A549 (cell line): ENCODE measurements around the gene ARHGEF3. TPM values are rescaled to one million over a fixed set of nuclear protein-coding genes. Genes with fewer than 3 reads are reported as not detected.

Source experiments
- ATAC-seq, 2 experiments: fragments of 200-7000 bp in 1 of 2; fragments of >200 bp in 1 of 2; cut with Nextera tagmentation in 1 of 2; cut with Tn5 transposase in 1 of 2; 3 replicates each; pipeline versions ENCODE4 v1.8.0 to v1.9.1; 2018 to 2020; ENCODE audit warnings: mild to moderate bottlenecking in 1 of 2, moderate library complexity in 1 of 2
- CTCF ChIA-PET: fragments of 300-600 bp; sonication (Branson Sonifier 250); formaldehyde crosslinking; extraction: SDS; loops from one replicate; lab custom pipeline; 2021; ENCODE audit warnings: antibody characterized with exemption, inconsistent platforms; lab: Yijun Ruan, JAX
- POLR2A ChIA-PET: fragments of 350-600 bp; formaldehyde crosslinking; extraction: SDS; loops from one replicate; lab custom pipeline; 2021; ENCODE audit warnings: antibody characterized with exemption, inconsistent platforms; lab: Yijun Ruan, JAX
- DNase-seq, 2 experiments: peaks; one replicate each; pipeline versions ENCODE4 v3.0.0 to v3.0.0-alpha.2; 2011 to 2016; ENCODE audit warnings: low read depth in 1 of 2, low spot score in 1 of 2
- FAIRE-seq: peaks from 2 replicates; lab custom pipeline; 2011; peaks lifted over from hg19 to GRCh38; lab: Jason Lieb, UNC
- H3K27ac ChIP-seq, 2 experiments: fragments of >200 bp; sonication (Bioruptor Twin); formaldehyde crosslinking; 3 replicates each; pipeline ENCODE4 v1.5.1; 2016 to 2017
- H3K4me1 ChIP-seq: fragments of >200 bp; sonication (Bioruptor Twin); formaldehyde crosslinking; 3 replicates; pipeline ENCODE4 v1.6.1; 2016
- H3K4me2 ChIP-seq: fragments of >200 bp; sonication (Bioruptor Twin); formaldehyde crosslinking; 3 replicates; pipeline ENCODE4 v1.6.1; 2016
- H3K4me3 ChIP-seq: fragments of >200 bp; sonication (Bioruptor Twin); formaldehyde crosslinking; 3 replicates; pipeline ENCODE4 v1.5.1; 2016
- H3K9me3 ChIP-seq: fragments of >200 bp; sonication (Bioruptor Twin); formaldehyde crosslinking; 3 replicates; pipeline ENCODE4 v1.6.1; 2016
- EHMT2 ChIP-seq: fragments of 200-600 bp; sonication (generic); IDR thresholded peaks from 2 replicates; pipeline ENCODE4 v1.6.1; 2016; ENCODE audit warnings: antibody characterized with exemption, low read depth, mild to moderate bottlenecking, moderate library complexity
- FOXS1 ChIP-seq: fragments of 250-450 bp; sonication (Bioruptor Pico); IDR thresholded peaks from 2 replicates; pipeline ENCODE4 v1.5.0; 2020; ENCODE audit warnings: mild to moderate bottlenecking, moderate library complexity
- HDAC2 ChIP-seq: fragments of 200-600 bp; sonication (generic); IDR thresholded peaks from 2 replicates; pipeline ENCODE4 v1.6.1; 2016
- HOXB13 ChIP-seq: fragments of 250-450 bp; sonication (Bioruptor Pico); IDR thresholded peaks from 2 replicates; pipeline ENCODE4 v1.5.0; 2020; ENCODE audit warnings: low read depth, mild to moderate bottlenecking, moderate library complexity
- JUNB ChIP-seq: fragments of >200 bp; sonication (Bioruptor Twin); formaldehyde crosslinking; IDR thresholded peaks from 2 replicates; pipeline ENCODE4 v1.6.1; 2016
- KDM5A ChIP-seq: fragments of 200-600 bp; sonication (generic); IDR thresholded peaks from 2 replicates; pipeline ENCODE4 v1.6.1; 2016; ENCODE audit warnings: antibody characterized with exemption, mild to moderate bottlenecking
- MAFK ChIP-seq: fragments of 450-650 bp; IDR thresholded peaks from 2 replicates; pipeline ENCODE4 v1.6.1; 2014; ENCODE audit not compliant: partially characterized antibody
- NR3C1 ChIP-seq: fragments of >200 bp; sonication (Bioruptor Twin); formaldehyde crosslinking; IDR thresholded peaks from 3 replicates; pipeline ENCODE4 v1.6.1; 2017
- PHF8 ChIP-seq: fragments of 200-600 bp; sonication (generic); IDR thresholded peaks from 2 replicates; pipeline ENCODE4 v1.6.1; 2016; ENCODE audit warnings: low read depth, mild to moderate bottlenecking, antibody characterized with exemption, moderate library complexity, borderline replicate concordance
- RAD21 ChIP-seq, 2 experiments: fragments of >200 bp in 1 of 2; sonication (Bioruptor Twin) in 1 of 2; formaldehyde crosslinking in 1 of 2; IDR thresholded peaks in 1 of 2; conservative IDR thresholded peaks in 1 of 2; 2 replicates in 1 of 2; 3 replicates in 1 of 2; pipeline ENCODE4 v1.6.1; 2012 to 2018; ENCODE audit warnings: inconsistent platforms in 1 of 2
- RCOR1 ChIP-seq: fragments of 150-350 bp; IDR thresholded peaks from 2 replicates; pipeline ENCODE4 v1.6.1; 2014; ENCODE audit warnings: antibody characterized with exemption, low read length, low read depth
- SREBF2 ChIP-seq: fragments of 450-650 bp; IDR thresholded peaks from 2 replicates; pipeline ENCODE4 v1.6.1; 2014; ENCODE audit warnings: mild to moderate bottlenecking, moderate library complexity
- ZFP36 ChIP-seq: fragments of 450-650 bp; IDR thresholded peaks from 2 replicates; pipeline ENCODE4 v1.6.1; 2014; ENCODE audit warnings: borderline replicate concordance; ENCODE audit not compliant: partially characterized antibody
- ZSCAN20 ChIP-seq: fragments of 250-450 bp; sonication (Bioruptor Pico); IDR thresholded peaks from 2 replicates; pipeline ENCODE4 v1.8.0; 2022; ENCODE audit warnings: mild to moderate bottlenecking, moderate library complexity
- WGBS: methylation state at CpG from one replicate; pipeline ENCODE4 v1.1.6; 2017; ENCODE audit errors: missing lambda C conversion rate; 5-methylcytosine and 5-hydroxymethylcytosine counted together
- polyA plus RNA-seq, 4 experiments: library from polyadenylated mRNA; depleted of rRNA in 3 of 4; stranded (reverse); fragments of >200 nt; fragmentation: RNase III in 1 of 4; extraction: RNeasy Plus Mini Kit Qiagen cat#74134 plus additional on column Dnase treatment in 1 of 4; gene quantifications; 2 replicates in 3 of 4; 3 replicates in 1 of 4; pipeline ENCODE4 v1.2.3, GENCODE V29; 2011 to 2017
- TF ChIP-seq, protein P1 (sequence below): fragments of 200-600 bp; sonication (generic); IDR thresholded peaks from 2 replicates; pipeline ENCODE4 v1.6.1; 2016; ENCODE audit warnings: antibody characterized with exemption, mild to moderate bottlenecking, moderate library complexity
- TF ChIP-seq, protein P2 (sequence below): fragments of 450-650 bp; IDR thresholded peaks from 2 replicates; pipeline ENCODE4 v1.6.1; 2014; ENCODE audit warnings: antibody characterized with exemption
- TF ChIP-seq, protein P3 (sequence below): IDR thresholded peaks from 2 replicates; pipeline ENCODE4 v1.6.1; 2012
- TF ChIP-seq, protein P4 (sequence below): fragments of >200 bp; sonication (Bioruptor Twin); formaldehyde crosslinking; IDR thresholded peaks from 3 replicates; pipeline ENCODE4 v1.5.1; 2016

The ARHGEF3 gene
- polyA plus RNA-seq, 2 of the 4 experiments (the other 2 are of a cell fraction): 7.3 to 10.6 TPM

DNA sequence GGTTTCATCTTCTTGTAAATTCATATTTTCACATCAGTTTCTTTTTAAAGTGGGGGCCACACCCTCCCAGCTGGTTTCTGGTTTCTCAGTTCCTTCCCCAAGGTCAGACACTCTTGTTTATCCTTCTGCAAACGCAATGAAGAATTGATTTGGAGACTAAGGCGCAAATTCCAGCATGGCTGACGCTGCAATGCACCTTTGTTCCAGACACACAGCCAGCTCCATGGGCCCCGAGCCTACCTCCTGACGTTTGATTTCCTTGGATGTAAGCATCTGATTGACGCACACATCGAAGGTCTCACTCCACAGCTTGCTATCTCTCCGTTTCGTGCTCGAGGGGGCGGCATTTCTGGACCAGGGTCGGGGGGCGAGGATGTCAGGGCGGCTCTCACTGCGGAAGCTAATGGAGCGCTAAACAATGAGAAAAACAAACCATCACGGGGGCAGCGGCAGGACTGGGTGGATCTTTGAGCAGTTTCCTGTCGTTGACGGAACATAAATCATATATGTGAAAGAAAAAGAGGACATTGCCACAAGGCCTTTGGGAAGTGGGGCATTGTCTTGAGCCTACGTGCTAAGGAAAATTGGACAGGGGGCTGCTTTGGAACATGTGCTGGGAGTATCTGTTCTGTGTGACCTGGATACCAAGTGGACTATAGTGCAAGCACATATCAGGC, 46.9 kb downstream of the ARHGEF3 start (continued):
- TF ChIP-seq, protein P1, sequence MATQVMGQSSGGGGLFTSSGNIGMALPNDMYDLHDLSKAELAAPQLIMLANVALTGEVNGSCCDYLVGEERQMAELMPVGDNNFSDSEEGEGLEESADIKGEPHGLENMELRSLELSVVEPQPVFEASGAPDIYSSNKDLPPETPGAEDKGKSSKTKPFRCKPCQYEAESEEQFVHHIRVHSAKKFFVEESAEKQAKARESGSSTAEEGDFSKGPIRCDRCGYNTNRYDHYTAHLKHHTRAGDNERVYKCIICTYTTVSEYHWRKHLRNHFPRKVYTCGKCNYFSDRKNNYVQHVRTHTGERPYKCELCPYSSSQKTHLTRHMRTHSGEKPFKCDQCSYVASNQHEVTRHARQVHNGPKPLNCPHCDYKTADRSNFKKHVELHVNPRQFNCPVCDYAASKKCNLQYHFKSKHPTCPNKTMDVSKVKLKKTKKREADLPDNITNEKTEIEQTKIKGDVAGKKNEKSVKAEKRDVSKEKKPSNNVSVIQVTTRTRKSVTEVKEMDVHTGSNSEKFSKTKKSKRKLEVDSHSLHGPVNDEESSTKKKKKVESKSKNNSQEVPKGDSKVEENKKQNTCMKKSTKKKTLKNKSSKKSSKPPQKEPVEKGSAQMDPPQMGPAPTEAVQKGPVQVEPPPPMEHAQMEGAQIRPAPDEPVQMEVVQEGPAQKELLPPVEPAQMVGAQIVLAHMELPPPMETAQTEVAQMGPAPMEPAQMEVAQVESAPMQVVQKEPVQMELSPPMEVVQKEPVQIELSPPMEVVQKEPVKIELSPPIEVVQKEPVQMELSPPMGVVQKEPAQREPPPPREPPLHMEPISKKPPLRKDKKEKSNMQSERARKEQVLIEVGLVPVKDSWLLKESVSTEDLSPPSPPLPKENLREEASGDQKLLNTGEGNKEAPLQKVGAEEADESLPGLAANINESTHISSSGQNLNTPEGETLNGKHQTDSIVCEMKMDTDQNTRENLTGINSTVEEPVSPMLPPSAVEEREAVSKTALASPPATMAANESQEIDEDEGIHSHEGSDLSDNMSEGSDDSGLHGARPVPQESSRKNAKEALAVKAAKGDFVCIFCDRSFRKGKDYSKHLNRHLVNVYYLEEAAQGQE: no peak
- no peak for TF ChIP-seq RAD21 (conservative IDR thresholded peaks at IDR 0.05 in 1 of 2, IDR thresholded peaks at IDR 0.05 in 1 of 2)
- no peak for TF ChIP-seq NR3C1

DNA sequence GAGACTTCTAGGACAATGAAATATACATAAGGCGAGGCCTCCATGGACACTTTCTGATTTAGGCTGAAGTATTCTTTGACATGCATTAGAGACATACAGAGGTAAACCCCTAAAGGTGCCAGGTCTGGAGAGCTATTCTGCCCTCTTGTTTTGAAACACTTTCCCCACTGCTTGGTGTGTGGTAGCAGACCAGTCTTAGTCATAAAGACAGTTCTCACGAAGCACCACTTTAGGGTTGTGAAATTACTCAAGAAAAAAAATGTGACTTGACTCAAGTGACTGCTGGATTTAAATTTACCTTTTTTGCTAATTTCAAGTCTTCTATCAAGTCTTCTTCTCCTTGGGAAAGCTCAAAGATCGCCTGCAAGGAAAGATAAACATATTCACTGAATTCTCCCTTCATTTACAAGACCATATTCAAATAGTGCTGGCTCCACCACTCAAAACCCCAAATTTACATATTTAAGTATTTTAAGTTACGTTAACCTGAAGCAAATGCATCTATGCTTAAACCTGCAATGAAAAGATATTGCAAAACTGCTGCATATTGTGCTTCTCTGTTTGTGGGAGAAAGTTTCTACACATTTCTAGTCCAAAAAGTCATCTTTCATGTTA, 48.4 kb downstream of the ARHGEF3 start:
- Histone ChIP-seq H3K4me1 (peaks cover 4% of the 10 kb centered on the region; the same call in 1 of the 3 replicates), H3K4me2 (no peak overlapping the region), H3K27ac (no peak overlapping the region), H3K9me3 (peaks cover 15% of the 10 kb centered on the region), H3K4me3 (no peak overlapping the region)
- DNase-seq (no peak), ATAC-seq (no peak), FAIRE-seq (no peak)
- ChIA-PET CTCF (interaction anchor here (0.5 to 1.5 kb wide), 2 partner anchors 33 to 47 kb away, joined by 3 to 7 read pairs; no protein-coding TSS in a partner anchor), POLR2A (no interaction called here)
- TF ChIP-seq, protein P2, sequence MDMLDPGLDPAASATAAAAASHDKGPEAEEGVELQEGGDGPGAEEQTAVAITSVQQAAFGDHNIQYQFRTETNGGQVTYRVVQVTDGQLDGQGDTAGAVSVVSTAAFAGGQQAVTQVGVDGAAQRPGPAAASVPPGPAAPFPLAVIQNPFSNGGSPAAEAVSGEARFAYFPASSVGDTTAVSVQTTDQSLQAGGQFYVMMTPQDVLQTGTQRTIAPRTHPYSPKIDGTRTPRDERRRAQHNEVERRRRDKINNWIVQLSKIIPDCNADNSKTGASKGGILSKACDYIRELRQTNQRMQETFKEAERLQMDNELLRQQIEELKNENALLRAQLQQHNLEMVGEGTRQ: no peak
- TF ChIP-seq EHMT2: no peak
- TF ChIP-seq ZSCAN20: no peak
- TF ChIP-seq PHF8: no peak
- TF ChIP-seq, protein P3, sequence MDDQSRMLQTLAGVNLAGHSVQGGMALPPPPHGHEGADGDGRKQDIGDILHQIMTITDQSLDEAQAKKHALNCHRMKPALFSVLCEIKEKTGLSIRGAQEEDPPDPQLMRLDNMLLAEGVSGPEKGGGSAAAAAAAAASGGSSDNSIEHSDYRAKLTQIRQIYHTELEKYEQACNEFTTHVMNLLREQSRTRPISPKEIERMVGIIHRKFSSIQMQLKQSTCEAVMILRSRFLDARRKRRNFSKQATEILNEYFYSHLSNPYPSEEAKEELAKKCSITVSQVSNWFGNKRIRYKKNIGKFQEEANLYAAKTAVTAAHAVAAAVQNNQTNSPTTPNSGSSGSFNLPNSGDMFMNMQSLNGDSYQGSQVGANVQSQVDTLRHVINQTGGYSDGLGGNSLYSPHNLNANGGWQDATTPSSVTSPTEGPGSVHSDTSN: no peak
- TF ChIP-seq, protein P4, sequence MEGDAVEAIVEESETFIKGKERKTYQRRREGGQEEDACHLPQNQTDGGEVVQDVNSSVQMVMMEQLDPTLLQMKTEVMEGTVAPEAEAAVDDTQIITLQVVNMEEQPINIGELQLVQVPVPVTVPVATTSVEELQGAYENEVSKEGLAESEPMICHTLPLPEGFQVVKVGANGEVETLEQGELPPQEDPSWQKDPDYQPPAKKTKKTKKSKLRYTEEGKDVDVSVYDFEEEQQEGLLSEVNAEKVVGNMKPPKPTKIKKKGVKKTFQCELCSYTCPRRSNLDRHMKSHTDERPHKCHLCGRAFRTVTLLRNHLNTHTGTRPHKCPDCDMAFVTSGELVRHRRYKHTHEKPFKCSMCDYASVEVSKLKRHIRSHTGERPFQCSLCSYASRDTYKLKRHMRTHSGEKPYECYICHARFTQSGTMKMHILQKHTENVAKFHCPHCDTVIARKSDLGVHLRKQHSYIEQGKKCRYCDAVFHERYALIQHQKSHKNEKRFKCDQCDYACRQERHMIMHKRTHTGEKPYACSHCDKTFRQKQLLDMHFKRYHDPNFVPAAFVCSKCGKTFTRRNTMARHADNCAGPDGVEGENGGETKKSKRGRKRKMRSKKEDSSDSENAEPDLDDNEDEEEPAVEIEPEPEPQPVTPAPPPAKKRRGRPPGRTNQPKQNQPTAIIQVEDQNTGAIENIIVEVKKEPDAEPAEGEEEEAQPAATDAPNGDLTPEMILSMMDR: no peak
- TF ChIP-seq KDM5A: no peak
- TF ChIP-seq HOXB13 (CRISPR knock-in tag): no peak
- TF ChIP-seq RCOR1: no peak
- no peak for TF ChIP-seq HDAC2
- TF ChIP-seq MAFK: no peak
- no peak for TF ChIP-seq ZFP36
- TF ChIP-seq SREBF2: no peak
- no peak for TF ChIP-seq FOXS1
- TF ChIP-seq JUNB: no peak
- 68% methylated on average over 4 of the region's 4 CpGs for WGBS
